GM21723 (cell line): Measurements from ENCODE around the gene KIF5B.

ENCODE experiments used
- ATAC-seq: cut with Tn5 transposase; IDR thresholded peaks from one replicate; pipeline ENCODE4 v1.9.1; 2021; ENCODE audit warnings: mild to moderate bottlenecking, moderate library complexity; ENCODE audit not compliant: unreplicated experiment

KIF5B gene

DNA sequence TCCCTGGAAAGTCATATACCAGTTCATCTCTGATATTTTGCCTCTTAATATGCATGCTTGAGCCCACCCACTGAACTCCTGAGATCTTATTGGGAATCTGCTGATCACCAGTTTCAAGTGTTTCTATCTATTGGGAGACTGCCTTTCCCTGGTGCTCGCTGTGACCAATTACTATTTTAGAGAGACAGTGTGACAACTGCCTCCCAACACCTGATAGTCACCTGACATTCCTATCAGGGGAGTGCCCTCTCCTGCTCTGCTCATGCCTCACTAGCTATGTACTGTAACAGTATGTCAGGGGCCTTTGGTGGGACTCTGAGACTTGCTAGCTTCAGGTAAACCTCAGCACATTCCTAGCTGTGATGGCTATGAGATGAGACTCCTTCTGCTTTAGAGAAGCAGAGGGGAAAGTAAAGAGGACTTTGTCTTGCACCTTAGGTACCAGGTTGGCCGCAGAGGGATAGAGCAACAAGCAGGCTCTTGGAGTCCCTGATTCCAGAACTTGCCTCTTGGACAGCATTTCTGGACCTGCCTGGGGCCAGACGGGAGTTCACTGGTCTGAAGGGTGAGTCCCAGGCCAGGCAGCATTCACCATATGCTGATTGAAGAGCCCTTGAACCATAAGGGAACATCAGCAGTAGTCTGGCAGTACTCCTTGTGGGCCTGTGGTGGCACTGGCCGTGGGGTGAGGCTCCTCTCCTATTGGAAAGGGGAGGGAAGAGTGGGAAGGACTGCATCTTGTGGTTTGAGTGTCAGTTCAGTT, 93.2 kb downstream of the KIF5B start:
- ATAC-seq = no peak

DNA sequence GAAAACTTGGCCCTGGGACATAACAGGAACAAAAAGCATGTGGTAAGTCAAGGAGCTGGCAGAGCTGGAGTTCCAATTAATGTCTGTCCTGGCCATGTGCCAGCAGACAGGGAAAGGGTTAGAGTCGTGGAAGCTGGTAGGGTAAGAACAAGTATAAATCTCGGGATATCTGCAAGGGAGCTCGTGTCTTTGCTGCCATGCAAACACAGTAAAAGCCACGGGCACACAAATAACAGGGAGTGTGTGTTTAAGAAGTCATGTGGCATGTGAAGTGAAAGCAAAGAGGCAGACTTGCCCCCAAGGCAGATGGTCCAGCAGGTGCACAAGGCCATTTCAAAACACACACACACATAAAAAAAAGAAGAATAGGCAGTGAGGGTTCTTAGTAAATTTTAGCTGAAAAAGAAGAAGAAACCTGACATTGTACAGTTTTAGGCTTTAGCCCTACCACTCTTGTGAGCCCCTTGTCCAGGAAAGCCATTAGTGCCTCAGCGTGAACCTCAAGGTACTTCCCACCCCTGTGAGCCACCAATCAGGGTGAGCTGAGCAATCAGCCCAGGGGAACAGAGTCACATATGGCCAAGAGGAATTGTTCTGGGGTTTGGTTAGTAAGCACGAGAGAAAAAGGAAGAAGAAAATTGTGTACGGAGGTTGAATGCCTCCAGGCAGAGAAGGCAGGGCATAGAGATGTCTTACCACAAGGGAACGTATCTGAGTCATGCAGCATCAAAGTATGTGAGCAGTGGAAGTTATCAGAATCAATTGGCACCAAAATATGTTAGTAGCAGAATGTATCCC, 94.7 kb downstream of the KIF5B start:
- no peak for ATAC-seq

DNA sequence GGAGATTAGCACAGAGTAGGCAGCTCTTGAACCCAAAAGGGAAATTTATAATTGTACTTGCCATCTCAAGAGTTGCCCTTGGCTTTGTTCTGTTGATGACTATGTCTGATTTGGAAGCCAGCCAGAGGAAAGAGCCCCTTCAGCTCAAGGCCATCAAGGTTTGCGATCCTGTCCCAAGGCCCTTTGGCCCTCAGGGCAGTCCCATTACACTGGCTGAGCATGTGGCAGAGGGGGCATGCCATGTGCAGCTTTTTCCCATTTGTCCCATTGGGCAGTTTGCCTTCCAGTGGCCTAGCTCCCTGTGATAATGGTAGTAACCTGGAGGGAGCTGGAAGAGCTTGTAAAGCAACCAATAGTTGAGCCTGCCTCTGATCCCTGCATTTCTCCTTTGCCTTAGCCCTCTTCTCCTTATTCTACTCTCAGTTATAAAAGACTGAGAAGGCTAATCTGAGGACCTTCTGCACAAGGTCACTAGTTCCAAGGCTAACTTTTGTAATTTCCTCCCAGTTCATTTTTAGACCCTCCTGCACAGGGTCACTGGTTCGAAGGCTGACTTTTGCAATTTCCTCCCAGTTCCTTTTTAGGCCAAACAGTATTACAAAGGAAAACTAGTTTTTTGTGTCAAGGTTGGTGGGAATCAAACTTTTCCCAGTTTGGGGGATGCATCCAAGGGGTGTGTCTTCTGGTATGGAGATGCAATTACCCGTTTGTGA, 96.6 kb downstream of the KIF5B start:
- ATAC-seq = no peak
